Lower lobe of right lung (tissue), 2 donors: ENCODE data around the gene NR2C1. TPM values are rescaled to one million over a fixed set of nuclear protein-coding genes. Genes with fewer than 3 reads are reported as not detected.
A peak's percentile ranks its signal among the peaks of the same experiment; 100 is the strongest.
"Not testable (repeated sequence)": the region's sequence is repeated elsewhere in the genome, so short reads cannot be mapped to it uniquely, and the experiment has no call there.

Experiments used
- ATAC-seq, 2 donors: fragments of 200-7000 bp; cut with Tn5 transposase; one replicate each; pipeline ENCODE4 v1.9.1; 2020 to 2022; ENCODE audit warnings: mild to moderate bottlenecking in 2 of 2, moderate library complexity in 2 of 2
- DNase-seq: peaks from one replicate; pipeline ENCODE4 v3.0.0-alpha.2; 2020
- H3K27ac ChIP-seq: fragments of 200-600 bp; one replicate; pipeline ENCODE4 v1.8.0; 2022
- H3K27me3 ChIP-seq: fragments of 200-600 bp; one replicate; pipeline ENCODE4 v1.8.0; 2022; ENCODE audit warnings: low read depth
- H3K36me3 ChIP-seq: fragments of 200-600 bp; one replicate; pipeline ENCODE4 v1.8.0; 2022; ENCODE audit warnings: mild to moderate bottlenecking
- H3K4me1 ChIP-seq: fragments of 200-600 bp; one replicate; pipeline ENCODE4 v1.8.0; 2022
- H3K4me3 ChIP-seq: fragments of 200-600 bp; one replicate; pipeline ENCODE4 v1.8.0; 2022; ENCODE audit warnings: mild to moderate bottlenecking
- H3K9me3 ChIP-seq: fragments of 200-600 bp; one replicate; pipeline ENCODE4 v1.8.0; 2022
- CTCF ChIP-seq: fragments of 200-600 bp; IDR thresholded peaks from one replicate; pipeline ENCODE4 v1.8.0; 2022; ENCODE audit warnings: antibody characterized with exemption, mild to moderate bottlenecking
- intact Hi-C: fragments of 100-400 bp; cut with DNase I; formaldehyde crosslinking; loops from one replicate; pipeline ENCODE4 v1.11.0; 2022
- total RNA-seq: library from RNA; stranded (reverse); fragmentation: NEBNext Ultra II Directional; extraction: Animal tissue kit (Norgen Biotek cat#: 25700); gene quantifications from one replicate; pipeline ENCODE4 v1.2.1, GENCODE V29; 2021
- donor health status: DM: no; HTN: yes; CAD: no; lungs with severe emphysema.

The NR2C1 gene
- total RNA-seq, 1 donor from 2014 or later: 38.2 TPM

GRCh38 chr12:95096852-95097251 is 23.4 kb upstream of the NR2C1 start:
- no peak overlapping the region for H3K4me3 ChIP-seq
- no peak for DNase-seq
- peaks cover 8% of the 10 kb centered on the region for H3K4me1 ChIP-seq
- no peaks in the 10 kb centered on the region for H3K27me3 ChIP-seq
- peak overlapping the region; percentile 21 for H3K27ac ChIP-seq
- no peaks in the 10 kb centered on the region for H3K9me3 ChIP-seq
- ATAC-seq: peak; percentile 61 to 78
- TF ChIP-seq CTCF: no peak
- intact Hi-C loops: no loop called here
- H3K36me3 ChIP-seq: peaks cover 38% of the 10 kb centered on the region

GRCh38 chr12:95096378-95096777 is 23.0 kb upstream of the NR2C1 start:
- peaks cover 8% of the 10 kb centered on the region for H3K4me1 ChIP-seq
- intact Hi-C loops: no loop called here
- no peak overlapping the region for H3K4me3 ChIP-seq
- no peak for ATAC-seq
- no peaks in the 10 kb centered on the region for H3K9me3 ChIP-seq
- peak overlapping the region; percentile 21 for H3K27ac ChIP-seq
- no peak for DNase-seq
- TF ChIP-seq CTCF: no peak
- no peaks in the 10 kb centered on the region for H3K27me3 ChIP-seq
- H3K36me3 ChIP-seq: peaks cover 43% of the 10 kb centered on the region

GRCh38 chr12:95095866-95096265 is 22.4 kb upstream of the NR2C1 start:
- H3K27ac ChIP-seq, intact Hi-C loops, H3K27me3 ChIP-seq, ATAC-seq, H3K9me3 ChIP-seq, H3K4me1 ChIP-seq, H3K4me3 ChIP-seq, DNase-seq: not testable (repeated sequence)
- peaks cover 46% of the 10 kb centered on the region for H3K36me3 ChIP-seq

- DNase-seq (no peak), ATAC-seq (no peak)
- Histone ChIP-seq H3K9me3 (no peaks in the 10 kb centered on the region), H3K4me3 (no peak overlapping the region), H3K27me3 (no peaks in the 10 kb centered on the region), H3K36me3 (peaks cover 62% of the 10 kb centered on the region), H3K27ac (no peak overlapping the region), H3K4me1 (peaks cover 4% of the 10 kb centered on the region)
- intact Hi-C loops: no loop called here
- no peak for TF ChIP-seq CTCF
Observed at GRCh38 chr12:95089462-95089861, 16.0 kb upstream of the NR2C1 start.

GRCh38 chr12:95088379-95088778 is 15.0 kb upstream of the NR2C1 start:
- TF ChIP-seq CTCF: no peak
- peaks cover 60% of the 10 kb centered on the region for H3K36me3 ChIP-seq
- intact Hi-C loops: no loop called here
- H3K4me3 ChIP-seq: no peak overlapping the region
- ATAC-seq (no peak), DNase-seq (no peak)
- H3K9me3 ChIP-seq: no peaks in the 10 kb centered on the region
- H3K27ac ChIP-seq: no peak overlapping the region
- H3K4me1 ChIP-seq: peaks cover 13% of the 10 kb centered on the region
- H3K27me3 ChIP-seq: no peaks in the 10 kb centered on the region

- Histone ChIP-seq H3K27me3 (no peaks in the 10 kb centered on the region), H3K9me3 (no peaks in the 10 kb centered on the region), H3K4me1 (peaks cover 13% of the 10 kb centered on the region), H3K27ac (no peak overlapping the region), H3K4me3 (no peak overlapping the region), H3K36me3 (peaks cover 32% of the 10 kb centered on the region)
- intact Hi-C loops: no loop called here
- TF ChIP-seq CTCF: no peak
- DNase-seq: no peak
- ATAC-seq: no peak
Observed at GRCh38 chr12:95085612-95086011, 12.2 kb upstream of the NR2C1 start.
